ENCODE data around the gene IGHMBP2.
"Not testable (repeated sequence)": the region's sequence is repeated elsewhere in the genome, so short reads cannot be mapped to it uniquely, and the experiment has no call there.

The IGHMBP2 gene

GRCh38 chr11:68965901-68966853 is 62.5 kb downstream of the IGHMBP2 start:
- no peak for DNase-seq

GRCh38 chr11:68966894-68967780 is 63.4 kb downstream of the IGHMBP2 start:
- DNase-seq: no peak

- no peak for DNase-seq
Measured at GRCh38 chr11:68968306-68969250, 64.9 kb downstream of the IGHMBP2 start.

- no peak for DNase-seq
Measured at GRCh38 chr11:68969386-68969785, 65.7 kb downstream of the IGHMBP2 start.

- no peak for DNase-seq
Measured at GRCh38 chr11:68970921-68971636, 67.4 kb downstream of the IGHMBP2 start.

GRCh38 chr11:68973219-68973618 is 69.5 kb downstream of the IGHMBP2 start:
- DNase-seq: no peak

GRCh38 chr11:68973706-68974105 is 70.0 kb downstream of the IGHMBP2 start:
- not testable (repeated sequence) for DNase-seq

- DNase-seq: peak; percentile 38
Measured at GRCh38 chr11:68974421-68975194, 70.9 kb downstream of the IGHMBP2 start.

- DNase-seq: no peak
Measured at GRCh38 chr11:68976095-68976494, 72.4 kb downstream of the IGHMBP2 start.

GRCh38 chr11:68976563-68976962 is 72.9 kb downstream of the IGHMBP2 start:
- DNase-seq: no peak

GRCh38 chr11:68977781-68978625 is 74.3 kb downstream of the IGHMBP2 start:
- DNase-seq: no peak

- DNase-seq: no peak
Measured at GRCh38 chr11:68978626-68978930, 74.9 kb downstream of the IGHMBP2 start.

- DNase-seq: no peak
Measured at GRCh38 chr11:68978931-68979594, 75.4 kb downstream of the IGHMBP2 start.

GRCh38 chr11:68979931-68980775 is 76.5 kb downstream of the IGHMBP2 start:
- DNase-seq: no peak

- DNase-seq: no peak
Measured at GRCh38 chr11:68980776-68981065, 77.0 kb downstream of the IGHMBP2 start, which contains the start of gene MRGPRD. TSS of gene MRGPRD (minus strand) at chr11:68980986. CDS start at chr11:68980986, 0 bp downstream.

- DNase-seq: no peak
Measured at GRCh38 chr11:68982134-68982533, 78.4 kb downstream of the IGHMBP2 start.

- no peak for DNase-seq
Measured at GRCh38 chr11:68983801-68984200, 80.1 kb downstream of the IGHMBP2 start.

GRCh38 chr11:68987211-68987610 is 83.5 kb downstream of the IGHMBP2 start:
- no peak for DNase-seq

- DNase-seq: no peak
Measured at GRCh38 chr11:68988491-68988890, 84.8 kb downstream of the IGHMBP2 start.

All from EL (cell line).